ENCODE data around the gene SPTBN5.

- TF ChIP-seq CTCF (IDR thresholded peaks at IDR 0.05) (no peak), POLR2A (IDR thresholded peaks at IDR 0.05) (no peak)
Measured at GRCh38 chr15:41928637-41929620, 35.1 kb upstream of the SPTBN5 start.
